HEK293T (cell line): ENCODE measurements around the gene ZFP92.

Experiments
- ARNT ChIP-seq: fragments of 450-650 bp; IDR thresholded peaks from 2 replicates; pipeline ENCODE4 v1.6.1; 2017; ENCODE audit warnings: mild to moderate bottlenecking
- BHLHE40 ChIP-seq: fragments of 450-650 bp; IDR thresholded peaks from 2 replicates; pipeline ENCODE4 v1.6.1; 2016; ENCODE audit warnings: mild to moderate bottlenecking, moderate library complexity, borderline replicate concordance
- CTBP1 ChIP-seq: fragments of 450-650 bp; IDR thresholded peaks from 2 replicates; pipeline ENCODE4 v1.6.1; 2016; ENCODE audit warnings: borderline replicate concordance
- ELF4 ChIP-seq: fragments of 450-650 bp; IDR thresholded peaks from 2 replicates; pipeline ENCODE4 v1.6.1; 2017; ENCODE audit warnings: antibody characterized with exemption
- FOXA1 ChIP-seq: fragments of 450-650 bp; IDR thresholded peaks from 2 replicates; pipeline ENCODE4 v1.6.1; 2016; ENCODE audit warnings: mild to moderate bottlenecking
- FOXM1 ChIP-seq: fragments of 450-650 bp; IDR thresholded peaks from 2 replicates; pipeline ENCODE4 v1.6.1; 2017; ENCODE audit warnings: mild to moderate bottlenecking, borderline replicate concordance
- HDGF ChIP-seq: fragments of 450-650 bp; IDR thresholded peaks from 2 replicates; pipeline ENCODE4 v1.6.1; 2017; ENCODE audit warnings: antibody characterized with exemption, borderline replicate concordance
- L3MBTL2 ChIP-seq: fragments of 450-650 bp; conservative IDR thresholded peaks from 2 replicates; pipeline ENCODE4 v1.6.1; 2016; ENCODE audit warnings: mild to moderate bottlenecking
- SP1 ChIP-seq: fragments of 450-650 bp; IDR thresholded peaks from 2 replicates; pipeline ENCODE4 v1.6.1; 2017
- SUZ12 ChIP-seq: fragments of 450-650 bp; IDR thresholded peaks from 2 replicates; pipeline ENCODE4 v1.6.1; 2016; ENCODE audit warnings: mild to moderate bottlenecking
- TARDBP ChIP-seq: fragments of 450-650 bp; IDR thresholded peaks from 2 replicates; pipeline ENCODE4 v1.6.1; 2016
- TF ChIP-seq, protein P1 (sequence below): fragments of 450-650 bp; IDR thresholded peaks from 2 replicates; pipeline ENCODE4 v1.6.1; 2016

DNA sequence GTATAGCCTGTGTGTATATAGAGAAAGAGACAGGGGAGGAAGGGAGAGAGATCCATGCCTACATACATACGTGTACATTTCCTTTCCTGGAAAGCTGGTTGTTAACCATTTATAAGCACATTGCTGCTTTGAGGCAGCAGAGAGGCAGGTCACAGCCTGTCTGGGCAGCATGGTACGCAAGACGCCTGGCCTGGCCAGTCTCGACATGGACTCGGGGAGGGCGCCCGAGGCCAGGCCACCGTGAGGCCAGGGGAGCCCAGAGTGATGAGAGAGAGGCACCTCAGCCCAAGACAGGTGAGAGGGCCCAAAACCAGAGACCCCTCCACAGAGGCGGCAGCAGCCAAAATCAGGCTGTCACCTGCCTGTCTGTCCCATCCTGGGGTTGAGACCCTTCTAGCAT is 30.7 kb downstream of the ZFP92 start:
- no peak for TF ChIP-seq HDGF
- no peak for TF ChIP-seq FOXA1
- TF ChIP-seq SP1: no peak
- TF ChIP-seq SUZ12: no peak
- no peak for TF ChIP-seq ARNT
- no peak for TF ChIP-seq FOXM1
- TF ChIP-seq L3MBTL2: no peak
- TF ChIP-seq ELF4: no peak
- TF ChIP-seq TARDBP: no peak
- TF ChIP-seq, protein P1, sequence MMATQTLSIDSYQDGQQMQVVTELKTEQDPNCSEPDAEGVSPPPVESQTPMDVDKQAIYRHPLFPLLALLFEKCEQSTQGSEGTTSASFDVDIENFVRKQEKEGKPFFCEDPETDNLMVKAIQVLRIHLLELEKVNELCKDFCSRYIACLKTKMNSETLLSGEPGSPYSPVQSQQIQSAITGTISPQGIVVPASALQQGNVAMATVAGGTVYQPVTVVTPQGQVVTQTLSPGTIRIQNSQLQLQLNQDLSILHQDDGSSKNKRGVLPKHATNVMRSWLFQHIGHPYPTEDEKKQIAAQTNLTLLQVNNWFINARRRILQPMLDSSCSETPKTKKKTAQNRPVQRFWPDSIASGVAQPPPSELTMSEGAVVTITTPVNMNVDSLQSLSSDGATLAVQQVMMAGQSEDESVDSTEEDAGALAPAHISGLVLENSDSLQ: no peak
- no peak for TF ChIP-seq CTBP1
- no peak for TF ChIP-seq BHLHE40
